Right renal pelvis (tissue), 4 donors: Measurements from ENCODE around the gene SYNPO. TPM values are rescaled to one million over a fixed set of nuclear protein-coding genes. Genes with fewer than 3 reads are reported as not detected.

Experiments
- DNase-seq, 4 donors: peaks; one replicate each; pipeline ENCODE4 v3.0.0-alpha.2; 2013; ENCODE audit warnings: low read depth in 4 of 4, low spot score in 3 of 4, missing footprints in 1 of 4
- polyA plus RNA-seq, 4 donors: library from polyadenylated mRNA; unstranded; fragments of 120-200 nt; gene quantifications; one replicate each; pipeline ENCODE4 v1.2.1, GENCODE V29; 2013; ENCODE audit not compliant: insufficient read length in 4 of 4

Gene SYNPO
- polyA plus RNA-seq, 4 donors: 97.9 to 127 (median 110) TPM

- no peak for DNase-seq
Observed at GRCh38 chr5:150672237-150672883, 31.9 kb downstream of the SYNPO start.

DNA sequence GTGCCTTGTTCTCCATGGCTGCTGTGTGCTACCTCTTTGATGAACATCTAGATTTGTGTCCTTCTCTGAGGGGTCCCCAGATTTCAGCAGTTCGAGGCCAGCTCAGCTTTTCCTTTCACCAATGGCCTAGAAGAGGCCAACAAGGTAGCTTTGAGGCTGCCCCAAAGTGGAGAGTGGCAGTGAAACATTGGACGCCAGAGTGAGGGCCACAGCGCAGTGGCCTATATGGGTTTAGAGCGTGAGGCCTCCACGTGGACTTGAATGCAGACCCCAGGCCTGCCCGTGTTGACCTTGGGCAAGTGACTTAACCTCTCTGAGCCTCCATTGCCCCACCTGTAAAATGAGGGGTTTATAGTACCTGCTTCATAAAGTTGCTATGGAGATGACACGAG is 32.4 kb downstream of the SYNPO start:
- DNase-seq: no peak

DNA sequence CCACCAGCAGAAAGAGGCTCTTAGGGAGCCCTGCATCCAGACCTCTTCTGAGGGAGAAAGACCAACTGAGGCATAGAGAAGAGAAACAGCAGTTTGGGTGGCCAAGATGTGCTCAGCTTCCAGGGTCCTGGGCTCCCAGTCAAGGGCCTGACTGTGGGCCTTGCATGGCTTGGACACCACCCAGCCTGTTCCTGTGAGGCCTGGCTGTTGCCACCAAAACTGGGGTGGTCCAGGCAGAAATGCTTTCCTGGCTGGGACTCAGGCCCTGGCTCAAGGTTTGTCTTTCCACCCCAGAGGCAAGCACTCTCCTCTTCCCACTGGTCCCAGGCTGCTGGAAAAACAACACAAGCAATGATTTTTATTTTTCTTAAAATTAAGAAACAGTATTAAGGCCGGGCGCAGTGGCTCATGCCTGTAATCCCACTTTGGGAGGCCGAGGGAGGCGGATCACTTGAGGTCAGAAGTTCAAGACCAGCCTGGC is 33.9 kb downstream of the SYNPO start:
- DNase-seq: no peak

- no peak for DNase-seq
Observed at GRCh38 chr5:150675069-150675468, 34.6 kb downstream of the SYNPO start.

- DNase-seq: no peak
Observed at GRCh38 chr5:150676578-150676977, 36.1 kb downstream of the SYNPO start.

- DNase-seq: no peak
Observed at GRCh38 chr5:150689120-150689519, 48.7 kb downstream of the SYNPO start.

- no peak for DNase-seq
Observed at GRCh38 chr5:150690760-150691159, 50.3 kb downstream of the SYNPO start.

GRCh38 chr5:150692276-150692675 is 51.8 kb downstream of the SYNPO start:
- no peak for DNase-seq

DNA sequence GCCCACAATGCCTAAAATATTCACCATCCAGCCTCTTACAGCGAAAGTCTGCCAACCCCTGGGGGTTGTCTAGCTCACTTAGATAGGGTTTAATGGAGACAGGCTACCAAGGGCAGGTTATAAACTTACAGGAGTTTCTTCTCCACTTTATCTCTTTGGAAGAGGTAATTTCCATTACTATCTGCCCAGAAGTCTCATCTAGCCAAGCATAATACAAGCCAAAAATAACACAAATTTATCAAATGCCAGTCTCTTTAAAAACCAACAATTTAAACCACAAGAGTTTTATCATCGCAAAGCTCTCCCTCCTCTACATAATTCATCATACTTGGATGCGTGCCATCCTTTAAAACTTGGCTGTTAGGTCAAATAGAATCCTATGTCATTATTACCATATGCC is 54.2 kb downstream of the SYNPO start:
- no peak for DNase-seq

GRCh38 chr5:150700246-150700593 is 59.8 kb downstream of the SYNPO start:
- DNase-seq: peak in 1 of 4 donors; percentile 13

DNA sequence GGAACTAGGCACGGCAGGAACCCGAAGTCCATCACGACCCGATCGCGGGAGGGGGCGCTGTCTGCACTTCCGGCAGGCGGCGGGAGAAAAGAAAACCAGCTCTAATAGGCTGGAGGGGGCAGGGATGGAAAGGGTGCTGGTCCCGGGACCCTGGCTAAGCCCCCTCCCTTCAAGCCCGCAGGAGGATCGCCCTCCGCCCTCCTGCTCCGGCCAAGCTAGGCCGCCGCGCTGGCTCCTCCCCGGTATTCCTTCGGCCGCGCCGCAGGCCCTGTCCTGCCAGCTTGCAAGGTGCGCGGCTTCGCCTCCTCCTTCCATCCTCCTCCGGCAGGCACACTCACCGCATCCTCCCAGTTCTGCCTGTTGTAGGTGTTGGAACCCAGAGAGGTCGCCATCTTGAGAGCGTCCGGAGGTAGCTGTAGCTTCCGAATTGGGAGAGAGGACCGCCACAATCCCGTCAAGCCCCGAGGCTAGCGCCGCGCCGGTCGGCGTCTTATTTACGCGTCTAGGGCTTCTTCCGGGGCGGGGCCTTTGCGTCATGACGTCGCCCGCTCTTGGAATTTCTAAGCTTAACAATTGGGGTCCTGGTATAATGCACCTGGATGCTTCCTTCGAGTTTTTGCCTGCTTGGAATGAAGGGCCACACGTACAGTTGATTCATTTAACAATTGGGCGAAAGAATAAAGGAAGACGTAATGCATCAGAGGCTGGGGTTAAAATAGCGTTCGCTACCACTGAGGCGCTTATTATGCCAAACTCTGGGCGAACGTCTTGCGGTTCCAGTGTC is 60.3 kb downstream of the SYNPO start, which contains the start of gene RBM22:
RBM22 (minus strand) TSS at position 469 of the 784 bp plus-strand sequence; CDS start at position 392, 77 bp downstream.
- peak; percentile 86 to 91 (median 91) for DNase-seq

DNA sequence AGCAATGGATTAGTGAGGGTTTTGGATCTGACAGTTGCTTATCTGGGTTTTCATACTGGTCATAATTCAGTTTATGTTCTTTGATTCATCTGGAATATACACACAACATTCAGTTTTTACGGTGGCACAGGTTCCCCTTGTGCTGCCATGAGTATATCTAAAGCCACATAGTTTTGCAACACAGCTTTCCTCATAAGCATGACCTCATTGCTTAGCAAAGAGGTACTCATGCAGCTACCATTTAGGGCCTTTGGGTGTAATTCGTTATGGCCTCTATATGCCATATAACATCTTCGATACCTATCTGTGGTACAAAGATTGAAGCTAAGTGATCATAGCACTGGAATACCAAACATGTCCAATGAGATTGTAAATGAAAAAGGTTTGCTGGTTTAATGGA is 63.3 kb downstream of the SYNPO start:
- DNase-seq: no peak

DNA sequence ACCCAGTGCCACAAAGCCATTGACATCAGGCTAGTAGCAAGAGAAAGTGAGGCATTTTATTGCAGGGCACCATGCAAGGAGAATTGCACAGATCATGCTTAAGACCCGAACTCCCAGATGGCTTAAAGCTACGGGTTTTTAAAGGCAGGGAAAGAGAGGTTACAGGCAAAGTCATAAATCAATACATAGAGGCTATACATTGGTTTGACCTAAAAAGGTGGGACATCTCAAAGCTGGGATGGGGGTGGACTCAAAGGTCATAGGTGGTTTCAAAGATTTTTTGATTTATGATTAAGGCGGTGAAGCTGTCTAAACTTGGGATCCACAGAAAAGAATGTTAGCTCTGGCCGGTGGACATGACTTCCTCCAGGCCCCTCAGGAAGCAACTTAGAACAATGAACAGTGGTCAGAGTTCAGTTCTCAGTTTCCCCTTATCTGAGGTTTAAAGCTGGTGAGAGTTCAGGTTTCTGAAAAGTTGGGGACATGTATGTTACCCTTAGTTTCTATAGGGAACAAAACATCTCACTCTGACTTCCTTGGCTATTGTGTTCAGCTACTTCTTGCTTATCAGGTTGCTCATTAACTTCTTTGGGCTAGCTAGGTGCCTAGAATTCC is 66.4 kb downstream of the SYNPO start:
- no peak for DNase-seq

Other genes starting within 250 kb of the SYNPO start
- gene CD74, start 227.8 kb upstream of the SYNPO start, polyA plus RNA-seq: 100 to 1,000 TPM; 288 to 366 (median 315) TPM
- gene RPS14, start 190.9 kb upstream of the SYNPO start, polyA plus RNA-seq: 1,000 to 10,000 TPM; 1,712 to 2,075 (median 1,946) TPM
- 10 to 100 TPM; 53.2 to 64.0 (median 57.8) TPM for gene NDST1, start 132.5 kb upstream of the SYNPO start, polyA plus RNA-seq
- 1 to 10 TPM; 5.4 to 6.4 (median 6.3) TPM for gene MYOZ3, start 20.6 kb downstream of the SYNPO start, polyA plus RNA-seq
- 10 to 100 TPM; 71.7 to 85.4 (median 83.1) TPM for gene RBM22, start 60.4 kb downstream of the SYNPO start, polyA plus RNA-seq
- 10 to 100 TPM; 52.4 to 64.3 (median 63.0) TPM for gene DCTN4, start 118.4 kb downstream of the SYNPO start, polyA plus RNA-seq
- 10 to 100 TPM; 22.9 to 26.1 (median 24.6) TPM for gene SMIM3, start 138.1 kb downstream of the SYNPO start, polyA plus RNA-seq
- 1 to 10 TPM in 1 of 4 donors, under 1 TPM in 3; 0.48 to 1.2 (median 0.75) TPM for gene IRGM, start 205.9 kb downstream of the SYNPO start, polyA plus RNA-seq